ENCODE data around the gene SURF2. TPM values are rescaled to one million over a fixed set of nuclear protein-coding genes. Genes with fewer than 3 reads are reported as not detected.

Gene SURF2
- total and polyA plus RNA-seq, 2 experiments from 2014 or later = 38.2 to 38.3 TPM

DNA sequence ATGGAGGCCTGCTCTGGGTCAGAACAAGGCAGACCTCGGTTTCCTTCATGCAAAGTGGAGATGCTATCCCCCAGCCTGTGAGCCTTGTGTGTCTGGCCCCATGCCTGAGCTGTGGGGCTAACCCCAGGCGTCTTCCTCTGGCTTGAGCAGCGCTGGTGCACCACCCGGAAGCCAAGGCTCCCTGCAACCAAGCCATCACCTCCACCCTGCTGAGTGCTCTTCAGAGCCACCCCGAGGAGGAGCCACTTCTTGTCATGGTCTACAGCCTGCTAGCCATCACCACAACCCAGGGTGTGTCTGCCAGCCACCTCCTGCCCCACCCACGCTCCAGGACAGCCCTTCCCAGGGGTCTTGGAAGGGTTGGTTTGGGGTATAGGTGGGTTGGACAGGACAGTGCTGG is 45.2 kb downstream of the SURF2 start:
- no peak overlapping the region for H3K4me3 ChIP-seq
- H3K9me3 ChIP-seq (ENCODE audit: low read depth) = no peaks in the 10 kb centered on the region
- no peaks in the 10 kb centered on the region for H3K4me1 ChIP-seq (ENCODE audit: low read depth)
- peaks cover 12% of the 10 kb centered on the region for H3K36me3 ChIP-seq
- DNase-seq (ENCODE audit: low read depth in 1 of 2, low spot score in 1 of 2) = no peak
- no peaks in the 10 kb centered on the region for H3K27me3 ChIP-seq
- TF ChIP-seq, protein P1, sequence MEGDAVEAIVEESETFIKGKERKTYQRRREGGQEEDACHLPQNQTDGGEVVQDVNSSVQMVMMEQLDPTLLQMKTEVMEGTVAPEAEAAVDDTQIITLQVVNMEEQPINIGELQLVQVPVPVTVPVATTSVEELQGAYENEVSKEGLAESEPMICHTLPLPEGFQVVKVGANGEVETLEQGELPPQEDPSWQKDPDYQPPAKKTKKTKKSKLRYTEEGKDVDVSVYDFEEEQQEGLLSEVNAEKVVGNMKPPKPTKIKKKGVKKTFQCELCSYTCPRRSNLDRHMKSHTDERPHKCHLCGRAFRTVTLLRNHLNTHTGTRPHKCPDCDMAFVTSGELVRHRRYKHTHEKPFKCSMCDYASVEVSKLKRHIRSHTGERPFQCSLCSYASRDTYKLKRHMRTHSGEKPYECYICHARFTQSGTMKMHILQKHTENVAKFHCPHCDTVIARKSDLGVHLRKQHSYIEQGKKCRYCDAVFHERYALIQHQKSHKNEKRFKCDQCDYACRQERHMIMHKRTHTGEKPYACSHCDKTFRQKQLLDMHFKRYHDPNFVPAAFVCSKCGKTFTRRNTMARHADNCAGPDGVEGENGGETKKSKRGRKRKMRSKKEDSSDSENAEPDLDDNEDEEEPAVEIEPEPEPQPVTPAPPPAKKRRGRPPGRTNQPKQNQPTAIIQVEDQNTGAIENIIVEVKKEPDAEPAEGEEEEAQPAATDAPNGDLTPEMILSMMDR (IDR thresholded peaks at IDR 0.05; ENCODE audit: low read depth, low read length) = no peak
- no peak overlapping the region for H3K27ac ChIP-seq

DNA sequence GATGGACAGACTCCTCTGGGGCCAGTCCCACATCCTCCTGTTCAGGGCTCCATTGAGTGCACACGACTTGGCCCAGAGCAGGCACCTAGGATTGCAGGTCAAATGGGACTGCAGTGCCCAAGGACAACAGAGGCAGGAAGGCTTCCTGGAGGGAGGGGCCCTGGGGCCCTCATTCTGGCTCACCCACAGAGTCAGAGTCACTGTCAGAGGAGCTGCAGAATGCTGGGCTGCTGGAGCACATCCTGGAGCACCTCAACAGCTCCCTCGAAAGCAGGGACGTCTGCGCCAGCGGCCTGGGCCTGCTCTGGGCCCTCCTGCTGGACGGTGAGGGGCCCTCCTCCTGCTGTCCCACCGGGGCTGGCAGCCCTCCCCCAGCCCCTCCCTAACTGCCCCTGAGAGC is 46.3 kb downstream of the SURF2 start:
- Histone ChIP-seq H3K27me3 (no peaks in the 10 kb centered on the region), H3K4me3 (no peak overlapping the region), H3K27ac (no peak overlapping the region), H3K36me3 (peaks cover 13% of the 10 kb centered on the region), H3K9me3 (ENCODE audit: low read depth) (no peaks in the 10 kb centered on the region), H3K4me1 (ENCODE audit: low read depth) (no peaks in the 10 kb centered on the region)
- TF ChIP-seq, protein P1 (IDR thresholded peaks at IDR 0.05; ENCODE audit: low read depth, low read length) = no peak
- no peak for DNase-seq (ENCODE audit: low read depth in 1 of 2, low spot score in 1 of 2)

DNA sequence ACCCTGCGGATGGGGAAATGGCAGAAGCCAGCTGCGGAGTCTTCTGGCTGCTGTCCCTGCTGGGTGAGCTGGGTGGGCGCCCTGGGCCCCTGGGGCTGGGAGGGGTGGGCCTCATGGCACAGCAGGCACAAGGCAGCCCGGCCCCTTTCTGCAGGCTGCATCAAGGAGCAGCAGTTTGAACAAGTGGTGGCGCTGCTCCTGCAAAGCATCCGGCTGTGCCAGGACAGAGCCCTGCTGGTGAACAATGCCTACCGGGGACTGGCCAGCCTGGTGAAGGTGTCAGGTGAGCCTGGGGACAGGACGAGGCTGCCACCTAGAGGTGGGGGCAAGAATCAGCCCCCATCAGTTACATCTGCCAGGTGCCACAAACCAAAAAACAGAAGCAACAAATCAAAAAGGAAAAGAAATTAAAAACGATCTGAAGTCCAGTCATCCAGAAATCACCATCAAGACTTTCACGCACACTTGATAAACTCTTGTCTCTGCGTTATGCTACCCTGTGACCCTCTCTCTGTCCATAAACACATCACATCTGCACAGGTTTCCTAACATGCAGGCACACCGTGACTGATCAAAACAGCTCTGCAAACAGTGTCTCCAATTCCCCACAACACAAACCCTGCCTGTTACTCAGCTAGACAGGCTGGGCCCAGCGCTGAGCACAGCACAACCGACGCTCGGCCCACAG is 47.6 kb downstream of the SURF2 start:
- no peak overlapping the region for H3K4me3 ChIP-seq
- no peaks in the 10 kb centered on the region for H3K27me3 ChIP-seq
- peaks cover 13% of the 10 kb centered on the region for H3K36me3 ChIP-seq

DNA sequence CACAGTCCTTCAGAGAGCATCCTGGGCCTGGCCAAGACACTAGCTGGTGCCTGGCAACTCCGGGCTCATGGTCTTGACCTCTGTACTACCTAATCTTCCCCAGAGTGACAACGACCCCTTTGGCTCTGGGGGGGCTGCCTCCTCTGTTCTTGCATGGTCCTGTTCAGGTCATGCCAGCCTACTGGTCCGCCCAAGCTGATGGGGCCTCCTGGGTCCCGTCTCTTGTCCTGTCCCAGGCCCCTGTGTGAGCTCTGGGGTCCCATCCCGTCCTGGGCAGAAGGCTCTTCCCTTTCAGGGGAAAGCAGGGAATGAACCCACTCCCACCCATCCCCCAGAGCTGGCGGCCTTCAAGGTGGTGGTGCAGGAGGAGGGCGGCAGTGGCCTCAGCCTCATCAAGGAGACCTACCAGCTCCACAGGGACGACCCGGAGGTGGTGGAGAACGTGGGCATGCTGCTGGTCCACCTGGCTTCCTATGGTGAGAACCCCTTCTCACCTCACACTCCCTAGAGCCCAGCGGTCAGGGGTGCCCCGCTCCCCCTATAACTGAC is 48.2 kb downstream of the SURF2 start:
- Histone ChIP-seq H3K27ac (no peak overlapping the region), H3K27me3 (no peaks in the 10 kb centered on the region), H3K4me3 (no peak overlapping the region), H3K9me3 (ENCODE audit: low read depth) (no peaks in the 10 kb centered on the region), H3K36me3 (peaks cover 18% of the 10 kb centered on the region), H3K4me1 (ENCODE audit: low read depth) (no peaks in the 10 kb centered on the region)
- TF ChIP-seq, protein P1 (IDR thresholded peaks at IDR 0.05; ENCODE audit: low read depth, low read length) = no peak
- DNase-seq (ENCODE audit: low read depth in 1 of 2, low spot score in 1 of 2) = no peak

More for the DNA sequence above, 47.6 kb downstream of the SURF2 start:
- Histone ChIP-seq H3K27ac (no peak overlapping the region), H3K4me1 (ENCODE audit: low read depth) (no peaks in the 10 kb centered on the region), H3K9me3 (ENCODE audit: low read depth) (no peaks in the 10 kb centered on the region)
- TF ChIP-seq, protein P1 (IDR thresholded peaks at IDR 0.05; ENCODE audit: low read depth, low read length) = peak; percentile 58
- peak in 1 of 2 donors; percentile 18 for DNase-seq (ENCODE audit: low read depth in 1 of 2, low spot score in 1 of 2)

DNA sequence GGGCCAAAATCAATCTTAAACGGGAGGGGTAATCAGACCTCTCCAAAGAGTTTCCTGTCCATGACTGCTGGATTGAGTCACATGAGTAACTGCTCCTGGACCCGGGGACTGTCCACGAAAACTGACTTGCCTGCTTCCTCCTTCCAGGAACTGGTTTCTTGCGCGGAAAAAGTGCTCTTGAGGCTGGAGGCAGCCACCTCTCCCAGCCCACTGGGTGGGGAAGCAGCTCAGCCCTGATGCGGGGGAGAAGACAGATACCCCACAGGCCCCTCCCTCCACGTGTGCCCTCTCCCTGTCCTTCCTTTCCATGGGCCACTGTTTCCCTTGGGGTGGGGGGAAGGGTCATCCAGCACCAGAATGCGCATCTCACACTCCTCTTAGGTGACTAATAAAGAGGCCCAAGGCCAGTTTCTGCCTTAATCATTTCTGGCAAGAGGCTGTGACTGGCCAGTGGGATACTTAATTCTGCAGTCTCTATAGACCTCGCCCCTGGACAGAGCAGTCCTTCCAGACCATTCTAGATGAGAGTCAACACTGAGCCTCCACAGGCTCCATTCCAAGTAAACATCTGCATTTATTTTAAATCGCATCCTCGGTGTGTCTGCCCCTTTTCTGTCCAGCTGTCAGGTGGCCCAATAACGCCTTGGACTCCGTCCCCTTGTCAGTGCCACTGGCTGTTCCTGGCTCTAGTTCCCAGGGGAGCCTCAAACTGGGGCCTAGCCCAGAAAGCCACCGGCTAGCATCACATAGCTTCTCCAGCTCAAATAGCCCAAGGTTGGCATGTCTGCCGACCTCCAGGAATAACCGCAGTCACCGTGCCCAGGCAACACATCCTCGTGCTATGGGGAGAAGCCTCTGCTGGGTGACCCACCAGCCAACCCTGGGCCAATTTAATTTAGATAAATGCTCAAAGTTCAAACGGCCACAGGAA is 49.4 kb downstream of the SURF2 start:
- Histone ChIP-seq H3K4me3 (no peak overlapping the region), H3K27ac (no peak overlapping the region), H3K36me3 (peaks cover 21% of the 10 kb centered on the region), H3K4me1 (ENCODE audit: low read depth) (no peaks in the 10 kb centered on the region), H3K27me3 (no peaks in the 10 kb centered on the region), H3K9me3 (ENCODE audit: low read depth) (no peaks in the 10 kb centered on the region)
- TF ChIP-seq, protein P1 (IDR thresholded peaks at IDR 0.05; ENCODE audit: low read depth, low read length) = no peak
- peak in 1 of 2 donors; percentile 67 for DNase-seq (ENCODE audit: low read depth in 1 of 2, low spot score in 1 of 2)
